ENCODE data around the gene KEL.
"Not testable (repeated sequence)": the region's sequence is repeated elsewhere in the genome, so short reads cannot be mapped to it uniquely, and the experiment has no call there.

Gene KEL

GRCh38 chr7:142961973-142962926 lies at the start of gene KEL:
Gene KEL (minus strand): TSS chr7:142962363. CDS start chr7:142962206, 157 bp downstream.
- DNase-seq (ENCODE audit: low read depth): no peak

GRCh38 chr7:143008007-143008901 lies 46.1 kb upstream of the KEL start:
- peak; percentile 71 for DNase-seq (ENCODE audit: low read depth)

GRCh38 chr7:143005632-143006260 lies 43.6 kb upstream of the KEL start:
- no peak for DNase-seq (ENCODE audit: low read depth)

- DNase-seq (ENCODE audit: low read depth): no peak
These were observed 41.4 kb upstream of the KEL start for GRCh38 chr7:143003393-143004051.

- DNase-seq (ENCODE audit: low read depth): no peak
These were observed 40.7 kb upstream of the KEL start for GRCh38 chr7:143002898-143003297.

GRCh38 chr7:143002106-143002505 lies 39.9 kb upstream of the KEL start:
- DNase-seq (ENCODE audit: low read depth): no peak

GRCh38 chr7:143000648-143001047 lies 38.5 kb upstream of the KEL start:
- DNase-seq (ENCODE audit: low read depth): no peak

GRCh38 chr7:142999793-143000192 lies 37.6 kb upstream of the KEL start:
- DNase-seq (ENCODE audit: low read depth): no peak

GRCh38 chr7:142998966-142999365 lies 36.8 kb upstream of the KEL start:
- no peak for DNase-seq (ENCODE audit: low read depth)

GRCh38 chr7:142997456-142997989 lies 35.4 kb upstream of the KEL start:
- no peak for DNase-seq (ENCODE audit: low read depth)

GRCh38 chr7:142992427-142992826 lies 30.3 kb upstream of the KEL start:
- no peak for DNase-seq (ENCODE audit: low read depth)

GRCh38 chr7:142984297-142984696 lies 22.1 kb upstream of the KEL start:
- no peak for DNase-seq (ENCODE audit: low read depth)

- DNase-seq (ENCODE audit: low read depth): no peak
These were observed 21.7 kb upstream of the KEL start for GRCh38 chr7:142983825-142984224.

GRCh38 chr7:142978402-142978801 lies 16.2 kb upstream of the KEL start:
- DNase-seq (ENCODE audit: low read depth): not testable (repeated sequence)

- DNase-seq (ENCODE audit: low read depth): no peak
These were observed 12.5 kb upstream of the KEL start for GRCh38 chr7:142974626-142975025.

GRCh38 chr7:142969183-142969582 lies 7.0 kb upstream of the KEL start:
- no peak for DNase-seq (ENCODE audit: low read depth)

- DNase-seq (ENCODE audit: low read depth): no peak
These were observed 6.1 kb upstream of the KEL start for GRCh38 chr7:142968229-142968628.

GRCh38 chr7:142964502-142965246 lies 2.5 kb upstream of the KEL start:
- no peak for DNase-seq (ENCODE audit: low read depth)

- no peak for DNase-seq (ENCODE audit: low read depth)
These were observed 1.8 kb upstream of the KEL start for GRCh38 chr7:142963993-142964392.

- no peak for DNase-seq (ENCODE audit: low read depth)
These were observed 828 bp upstream of the KEL start for GRCh38 chr7:142962991-142963390.

GRCh38 chr7:142961595-142961972 lies 579 bp downstream of the KEL start:
- no peak for DNase-seq (ENCODE audit: low read depth)

Data from activated T-helper 9 cell treated with anti-CD3 and anti-CD28 coated beads, Interleukin-2, amount 50 U/mL, for 16 hours (primary cell).